GM10266 (cell line): ENCODE measurements around the gene SEMA5B.

Experiments used
- DNase-seq: peaks from one replicate; pipeline ENCODE4 v3.0.0; 2012; ENCODE audit errors: extremely low spot score
- TF ChIP-seq, protein P1 (sequence below): IDR thresholded peaks from 2 replicates; pipeline ENCODE4 v1.5.1; 2012; ENCODE audit warnings: mild to moderate bottlenecking, low read depth; ENCODE audit not compliant: control insufficient read depth, insufficient read depth; ENCODE audit errors: missing control alignments

SEMA5B gene

DNA sequence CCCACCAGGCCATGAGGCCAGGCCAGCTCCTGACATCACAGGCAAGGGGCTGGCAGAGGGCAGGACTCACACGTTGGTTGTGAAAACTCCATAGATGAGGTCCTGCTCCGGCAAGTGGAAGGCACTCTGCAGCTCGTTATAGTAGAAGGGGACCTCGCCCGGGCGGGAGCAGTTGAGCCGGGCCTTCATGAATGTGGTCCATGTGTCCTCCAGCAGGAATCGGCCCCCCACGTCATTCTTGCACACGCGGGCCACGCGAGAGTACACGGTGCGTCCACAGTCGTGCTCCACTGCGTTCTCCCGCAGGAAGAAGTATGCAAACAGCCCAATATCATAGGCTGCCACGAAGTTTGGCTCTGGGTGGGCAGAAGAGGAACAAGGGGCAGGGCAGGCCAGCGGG is 101.2 kb downstream of the SEMA5B start:
- DNase-seq = no peak
- TF ChIP-seq, protein P1, sequence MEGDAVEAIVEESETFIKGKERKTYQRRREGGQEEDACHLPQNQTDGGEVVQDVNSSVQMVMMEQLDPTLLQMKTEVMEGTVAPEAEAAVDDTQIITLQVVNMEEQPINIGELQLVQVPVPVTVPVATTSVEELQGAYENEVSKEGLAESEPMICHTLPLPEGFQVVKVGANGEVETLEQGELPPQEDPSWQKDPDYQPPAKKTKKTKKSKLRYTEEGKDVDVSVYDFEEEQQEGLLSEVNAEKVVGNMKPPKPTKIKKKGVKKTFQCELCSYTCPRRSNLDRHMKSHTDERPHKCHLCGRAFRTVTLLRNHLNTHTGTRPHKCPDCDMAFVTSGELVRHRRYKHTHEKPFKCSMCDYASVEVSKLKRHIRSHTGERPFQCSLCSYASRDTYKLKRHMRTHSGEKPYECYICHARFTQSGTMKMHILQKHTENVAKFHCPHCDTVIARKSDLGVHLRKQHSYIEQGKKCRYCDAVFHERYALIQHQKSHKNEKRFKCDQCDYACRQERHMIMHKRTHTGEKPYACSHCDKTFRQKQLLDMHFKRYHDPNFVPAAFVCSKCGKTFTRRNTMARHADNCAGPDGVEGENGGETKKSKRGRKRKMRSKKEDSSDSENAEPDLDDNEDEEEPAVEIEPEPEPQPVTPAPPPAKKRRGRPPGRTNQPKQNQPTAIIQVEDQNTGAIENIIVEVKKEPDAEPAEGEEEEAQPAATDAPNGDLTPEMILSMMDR = no peak

DNA sequence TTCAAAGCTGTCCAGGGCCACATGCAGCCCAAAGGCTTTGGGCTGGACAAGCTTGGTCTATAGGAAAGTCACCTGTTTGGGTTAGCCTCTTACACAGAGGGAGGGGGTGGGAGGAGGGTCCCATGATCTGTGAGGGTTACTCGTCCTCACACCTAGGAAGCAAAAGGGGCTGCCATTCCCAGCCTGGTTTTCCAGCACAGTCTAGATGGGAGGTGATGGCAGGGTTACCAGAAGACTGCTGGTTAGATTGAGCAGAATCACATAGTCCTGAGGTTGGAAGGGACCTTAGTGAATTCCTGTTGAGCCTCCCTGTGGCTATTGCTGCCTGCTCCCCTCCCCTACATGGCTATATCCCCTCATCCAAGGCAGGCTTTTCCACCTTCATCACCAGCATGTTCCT is 101.8 kb downstream of the SEMA5B start:
- TF ChIP-seq, protein P1 = no peak
- no peak for DNase-seq

DNA sequence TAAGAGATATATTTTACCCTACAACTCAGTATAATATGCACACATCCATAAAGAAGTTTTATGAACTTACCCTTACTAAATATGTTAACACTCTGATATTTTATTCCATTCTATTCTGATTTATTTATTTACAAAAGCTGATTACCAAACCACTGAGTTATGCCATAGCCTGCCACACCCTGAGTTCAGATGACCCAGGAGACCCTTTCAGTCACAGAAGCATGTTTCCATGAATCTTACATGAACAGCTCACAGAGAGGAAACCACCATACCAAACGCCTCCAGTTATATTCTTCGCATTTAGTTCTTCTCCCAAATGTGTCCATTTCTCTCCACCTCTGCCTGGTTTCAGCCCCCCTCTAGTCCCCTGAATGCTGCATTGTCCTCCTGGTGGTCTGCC is 103.5 kb downstream of the SEMA5B start:
- TF ChIP-seq, protein P1 = no peak
- no peak for DNase-seq

DNA sequence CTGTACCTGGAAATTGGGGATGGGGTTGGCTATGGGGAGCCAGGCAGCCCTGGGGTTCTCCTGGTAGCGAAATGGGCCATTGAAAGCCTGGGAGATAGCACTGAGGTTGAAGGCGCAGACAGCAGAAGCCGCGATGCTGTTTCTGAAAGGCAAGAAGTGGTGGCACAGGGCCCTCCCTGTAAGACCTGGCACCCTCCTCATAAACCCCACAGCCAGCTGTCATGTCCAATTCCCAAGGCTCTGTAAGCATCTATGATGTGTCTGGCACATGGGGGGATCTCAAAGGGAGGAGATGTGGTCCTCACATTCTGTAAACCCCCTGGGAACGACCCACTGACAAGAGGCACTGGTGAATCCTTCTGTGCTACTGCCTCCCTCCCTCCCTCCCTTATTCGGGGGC is 104.0 kb downstream of the SEMA5B start:
- TF ChIP-seq, protein P1 = no peak
- no peak for DNase-seq

DNA sequence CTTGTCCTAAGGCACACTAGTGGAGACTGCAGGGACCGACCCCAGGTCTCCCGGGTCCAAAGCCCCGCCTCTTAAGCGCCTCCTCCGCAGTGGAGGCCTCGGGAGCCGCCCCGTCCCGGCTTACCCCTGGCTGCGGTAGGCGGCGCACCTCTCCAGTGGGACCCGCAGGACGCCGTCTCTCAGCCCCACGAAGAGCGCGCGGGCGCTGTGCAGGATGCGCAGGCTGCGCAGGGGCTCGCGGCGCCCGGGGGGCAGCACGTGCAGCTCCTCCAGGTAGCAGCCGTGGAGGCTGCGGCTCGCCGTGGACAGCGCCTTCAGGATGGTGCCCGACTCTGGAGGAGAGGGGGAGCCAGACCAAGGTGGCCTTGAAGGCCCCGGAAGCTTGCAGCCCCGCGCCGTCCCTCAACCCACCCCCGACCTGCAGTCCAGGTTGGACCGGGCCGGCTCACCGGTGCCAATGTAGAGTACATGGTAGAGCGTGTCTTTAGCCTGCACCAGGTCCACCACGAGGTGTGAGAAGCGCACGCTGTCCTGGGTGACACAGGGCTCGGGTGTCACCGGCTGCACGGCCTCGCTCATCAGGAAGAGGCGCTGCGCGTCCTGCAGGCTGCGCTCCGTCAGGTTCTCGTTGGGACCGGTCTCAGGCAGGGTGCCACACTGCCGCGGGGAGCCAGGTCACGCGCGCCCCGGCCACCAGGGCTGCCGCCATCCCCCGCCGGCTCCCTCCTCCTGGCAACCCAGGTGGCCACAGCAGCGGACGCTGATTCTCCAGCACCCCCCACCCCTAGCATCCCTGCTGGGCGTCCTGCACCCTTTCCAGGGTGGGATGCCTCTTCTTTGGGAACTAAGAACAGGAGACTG is 105.5 kb downstream of the SEMA5B start:
- TF ChIP-seq, protein P1 = peak; percentile 3
- peak; percentile 52 for DNase-seq

DNA sequence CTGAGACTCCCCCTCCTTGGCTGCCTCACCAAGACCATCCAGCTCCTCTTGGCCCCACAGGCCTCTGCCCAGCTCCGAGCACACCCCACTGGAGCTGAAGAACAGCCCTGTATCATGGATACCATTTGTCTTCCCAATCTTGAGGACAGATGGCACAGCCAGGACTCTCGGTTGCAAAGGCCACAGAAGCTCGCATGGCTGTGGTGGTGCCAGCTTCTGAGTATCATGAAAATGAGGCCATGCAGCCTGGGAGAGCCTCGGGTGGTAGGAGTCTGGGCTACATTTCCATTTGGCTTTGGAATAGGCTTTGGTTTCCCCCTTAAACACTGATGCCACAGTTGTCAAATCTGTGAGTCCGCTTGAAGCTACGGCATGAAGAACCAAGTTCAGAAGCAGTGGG is 106.6 kb downstream of the SEMA5B start:
- TF ChIP-seq, protein P1 = no peak
- DNase-seq = no peak

DNA sequence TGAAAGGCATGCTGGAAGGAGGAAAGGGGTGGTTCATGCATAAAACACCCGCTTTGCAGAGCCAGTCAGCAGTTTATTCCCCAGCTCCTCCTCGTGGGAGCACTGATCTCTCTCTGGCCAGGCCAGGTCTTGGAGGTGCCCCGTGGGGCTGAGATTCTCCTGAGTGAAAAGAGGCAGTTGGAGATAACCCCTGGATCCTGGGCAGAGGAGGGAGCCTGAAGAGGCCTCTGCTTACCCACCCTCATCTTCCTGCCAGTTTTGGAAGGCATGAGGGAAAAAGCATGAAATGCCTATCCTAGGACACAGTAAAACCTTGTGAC is 108.3 kb downstream of the SEMA5B start:
- DNase-seq = no peak

More for the DNA sequence above, 108.3 kb downstream of the SEMA5B start:
- TF ChIP-seq, protein P1 = no peak
